Measurements from ENCODE around the gene ERN1. TPM values are rescaled to one million over a fixed set of nuclear protein-coding genes. Genes with fewer than 3 reads are reported as not detected.

ERN1 gene
- total and polyA plus RNA-seq, 2 of the 13 experiments (the other 11 are each of a cell fraction or from before 2014, with no cell fraction given): 6.0 to 12.7 TPM

GRCh38 chr17:64025732-64026294 lies 104.1 kb downstream of the ERN1 start (continued):
- TF ChIP-seq USF2 (IDR thresholded peaks at IDR 0.05; ENCODE audit: low read depth, low read length) (no peak), USF2 (CRISPR knock-in tag; IDR thresholded peaks at IDR 0.05; ENCODE audit: borderline replicate concordance) (no peak), ZNF274 (CRISPR knock-in tag; IDR thresholded peaks at IDR 0.05) (0 out of 2 replicates have a peak, but pooled peaks have one; percentile 61), NFE2 (CRISPR knock-in tag; IDR thresholded peaks at IDR 0.05) (no peak), KAT8 (CRISPR knock-in tag; IDR thresholded peaks at IDR 0.05) (peak; percentile 71), IRF1 (CRISPR knock-in tag; IDR thresholded peaks at IDR 0.05; ENCODE audit: low read depth) (no peak), MTF2 (CRISPR knock-in tag; IDR thresholded peaks at IDR 0.05; ENCODE audit: borderline replicate concordance) (peak; percentile 73; the same call in 1 of the 2 replicates), ZMAT3 (CRISPR knock-in tag; conservative IDR thresholded peaks at IDR 0.05) (no peak), ASH2L (IDR thresholded peaks at IDR 0.05; ENCODE audit: insufficient read length, low read depth, low read length) (peak; percentile 57), KDM1A (CRISPR knock-in tag; IDR thresholded peaks at IDR 0.05) (peak; percentile 78; the same call in 1 of the 2 replicates), YEATS2 (CRISPR knock-in tag; IDR thresholded peaks at IDR 0.05; ENCODE audit: borderline replicate concordance) (no peak), TBL1XR1 (IDR thresholded peaks at IDR 0.05; ENCODE audit: borderline replicate concordance, low read length, partially characterized antibody) (no peak), ARHGAP35 (CRISPR knock-in tag; IDR thresholded peaks at IDR 0.05; ENCODE audit: borderline replicate concordance) (no peak), ZNF143 (CRISPR knock-in tag; IDR thresholded peaks at IDR 0.05) (no peak), ZNF350 (CRISPR knock-in tag; IDR thresholded peaks at IDR 0.05; ENCODE audit: borderline replicate concordance, low read depth) (peak; percentile 53; the same call in 1 of the 2 replicates), PHF21A (CRISPR knock-in tag; IDR thresholded peaks at IDR 0.05) (no peak; the same call in 1 of the 2 replicates), MAZ (IDR thresholded peaks at IDR 0.05; ENCODE audit: borderline replicate concordance, low read depth, low read length) (no peak), MAZ (CRISPR knock-in tag; IDR thresholded peaks at IDR 0.05; ENCODE audit: low read depth) (0 out of 2 replicates have a peak, but pooled peaks have one; percentile 63), HMGXB4 (CRISPR knock-in tag; IDR thresholded peaks at IDR 0.05; ENCODE audit: borderline replicate concordance in 1 of 2, low read depth in 1 of 2) (peak; percentile 87 to 97)
- TF ChIP-seq, protein P1, sequence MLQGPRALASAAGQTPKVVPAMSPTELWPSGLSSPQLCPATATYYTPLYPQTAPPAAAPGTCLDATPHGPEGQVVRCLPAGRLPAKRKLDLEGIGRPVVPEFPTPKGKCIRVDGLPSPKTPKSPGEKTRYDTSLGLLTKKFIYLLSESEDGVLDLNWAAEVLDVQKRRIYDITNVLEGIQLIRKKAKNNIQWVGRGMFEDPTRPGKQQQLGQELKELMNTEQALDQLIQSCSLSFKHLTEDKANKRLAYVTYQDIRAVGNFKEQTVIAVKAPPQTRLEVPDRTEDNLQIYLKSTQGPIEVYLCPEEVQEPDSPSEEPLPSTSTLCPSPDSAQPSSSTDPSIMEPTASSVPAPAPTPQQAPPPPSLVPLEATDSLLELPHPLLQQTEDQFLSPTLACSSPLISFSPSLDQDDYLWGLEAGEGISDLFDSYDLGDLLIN (CRISPR knock-in tag; IDR thresholded peaks at IDR 0.05; ENCODE audit: borderline replicate concordance): no peak
- TF ChIP-seq, protein P2, sequence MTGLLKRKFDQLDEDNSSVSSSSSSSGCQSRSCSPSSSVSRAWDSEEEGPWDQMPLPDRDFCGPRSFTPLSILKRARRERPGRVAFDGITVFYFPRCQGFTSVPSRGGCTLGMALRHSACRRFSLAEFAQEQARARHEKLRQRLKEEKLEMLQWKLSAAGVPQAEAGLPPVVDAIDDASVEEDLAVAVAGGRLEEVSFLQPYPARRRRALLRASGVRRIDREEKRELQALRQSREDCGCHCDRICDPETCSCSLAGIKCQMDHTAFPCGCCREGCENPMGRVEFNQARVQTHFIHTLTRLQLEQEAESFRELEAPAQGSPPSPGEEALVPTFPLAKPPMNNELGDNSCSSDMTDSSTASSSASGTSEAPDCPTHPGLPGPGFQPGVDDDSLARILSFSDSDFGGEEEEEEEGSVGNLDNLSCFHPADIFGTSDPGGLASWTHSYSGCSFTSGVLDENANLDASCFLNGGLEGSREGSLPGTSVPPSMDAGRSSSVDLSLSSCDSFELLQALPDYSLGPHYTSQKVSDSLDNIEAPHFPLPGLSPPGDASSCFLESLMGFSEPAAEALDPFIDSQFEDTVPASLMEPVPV (CRISPR knock-in tag; IDR thresholded peaks at IDR 0.05): peak; percentile 40; the same call in 1 of the 2 replicates

Measured in HepG2 (cell line).